Left lung (tissue), 10 donors: Measurements from ENCODE around the gene IZUMO1. TPM values are rescaled to one million over a fixed set of nuclear protein-coding genes. Genes with fewer than 3 reads are reported as not detected.

Experiments used
- ATAC-seq: fragments of 200-7000 bp; cut with Tn5 transposase; one replicate; pipeline ENCODE4 v1.9.1; 2020; ENCODE audit warnings: moderate library complexity
- DNase-seq, 4 donors: peaks; one replicate each; pipeline ENCODE4 v3.0.0-alpha.2; 2013 to 2020
- H3K27ac ChIP-seq, 2 donors: fragments of 200-600 bp; sonication (generic) in 1 of 2; one replicate each; pipeline versions ENCODE4 v1.5.0 to v1.8.0; 2020 to 2021
- H3K27me3 ChIP-seq, 2 donors: fragments of 200-600 bp; sonication (generic) in 1 of 2; one replicate each; pipeline versions ENCODE4 v1.5.0 to v1.8.0; 2020 to 2021
- H3K36me3 ChIP-seq, 2 donors: fragments of 200-600 bp; sonication (generic) in 1 of 2; one replicate each; pipeline versions ENCODE4 v1.5.0 to v1.8.0; 2020 to 2021
- H3K4me1 ChIP-seq, 2 donors: fragments of 200-600 bp; one replicate each; pipeline ENCODE4 v1.8.0; 2021
- H3K4me3 ChIP-seq, 2 donors: fragments of 200-600 bp; sonication (generic) in 1 of 2; one replicate each; pipeline versions ENCODE4 v1.5.0 to v1.8.0; 2020 to 2021; ENCODE audit warnings: mild to moderate bottlenecking in 1 of 2
- H3K9me3 ChIP-seq, 2 donors: fragments of 200-600 bp; sonication (generic) in 1 of 2; one replicate each; pipeline versions ENCODE4 v1.5.0 to v1.8.0; 2020 to 2021
- CTCF ChIP-seq, 2 donors: fragments of 200-600 bp; sonication (generic) in 1 of 2; IDR thresholded peaks; one replicate each; pipeline versions ENCODE4 v1.5.0 to v1.8.0; 2021; ENCODE audit warnings: antibody characterized with exemption in 2 of 2
- intact Hi-C, 2 donors: fragments of 100-400 bp; cut with DNase I; formaldehyde crosslinking; loops; one replicate each; pipeline versions ENCODE4 v1.11.2 to v1.14.2; 2022
- polyA plus RNA-seq, 6 donors: library from polyadenylated mRNA; unstranded; fragments of 120-200 nt; gene quantifications; one replicate each; pipeline ENCODE4 v1.2.1, GENCODE V29; 2013; ENCODE audit not compliant: insufficient read length in 6 of 6
- total RNA-seq, 2 donors: library from RNA; stranded (reverse); fragmentation: NEBNext Ultra II Directional; extraction: Animal tissue kit (Norgen Biotek cat#: 25700); gene quantifications; one replicate each; pipeline ENCODE4 v1.2.1, GENCODE V29; 2021
- donor health status: DM: no; HTN: yes; CAD: no.
- donor health status: DM: no; HTN: no; CAD: no.

Gene IZUMO1
- total and polyA plus RNA-seq, 8 donors: 0.96 to 3.6 (median 1.6) TPM

DNA sequence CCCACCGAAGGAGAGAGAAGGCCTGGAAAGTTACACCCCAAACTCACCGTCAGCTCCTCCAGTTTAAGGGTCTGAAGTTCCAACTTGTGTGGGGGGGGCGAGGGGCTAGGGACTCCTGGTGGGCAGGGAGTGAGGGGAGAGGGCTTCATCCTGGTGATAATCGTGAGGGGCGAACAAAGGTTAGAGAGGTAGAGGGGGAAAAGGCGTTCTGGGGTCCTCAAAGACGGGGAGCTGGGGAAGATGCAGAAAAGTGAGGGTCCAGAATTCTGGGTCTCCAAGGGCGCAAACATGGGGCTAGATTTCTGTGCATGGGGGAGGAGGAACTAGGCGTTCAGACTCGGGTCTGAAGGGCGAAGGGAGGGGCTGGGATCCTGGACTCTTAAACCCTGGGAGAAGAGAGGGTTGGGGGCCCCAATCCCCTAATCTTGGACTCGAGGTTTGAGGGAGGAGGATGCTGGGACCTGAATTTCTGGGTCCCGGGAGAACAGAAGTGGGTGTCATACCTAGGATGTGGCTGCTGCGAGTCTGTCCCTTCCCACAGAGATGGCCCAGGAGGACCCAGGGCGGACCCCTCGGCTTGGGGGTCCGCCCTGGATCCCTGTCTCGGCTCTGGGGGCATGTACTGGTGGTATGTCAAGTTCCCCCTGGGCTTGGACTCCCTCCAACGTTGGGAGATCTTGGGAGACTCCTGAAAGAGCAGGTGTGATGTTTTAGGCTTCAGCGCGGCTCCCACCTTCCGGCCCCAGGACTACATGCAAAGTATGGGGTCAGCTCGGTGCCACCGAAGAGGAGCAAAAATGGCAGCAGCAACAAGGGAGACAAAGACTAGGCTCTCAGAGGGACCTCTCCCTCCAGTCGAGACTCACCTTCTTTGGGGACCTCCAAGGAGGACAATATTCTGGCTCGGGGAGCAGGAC lies 31.7 kb downstream of the IZUMO1 start:
- DNase-seq (no peak), ATAC-seq (no peak)
- H3K9me3 ChIP-seq: peaks cover 0 to 5% of the 10 kb centered on the region in 2 donors
- H3K27ac ChIP-seq: peak overlapping the region; percentile 78 to 79
- no peaks in the 10 kb centered on the region for H3K36me3 ChIP-seq
- intact Hi-C loops: no loop called here
- peaks cover 11 to 36% of the 10 kb centered on the region in 2 donors for H3K4me1 ChIP-seq
- TF ChIP-seq CTCF (IDR thresholded peaks at IDR 0.05): no peak
- H3K4me3 ChIP-seq: peak overlapping the region; percentile 37 to 68
- H3K27me3 ChIP-seq: no peaks in the 10 kb centered on the region

GRCh38 chr19:48713864-48714755 lies 32.6 kb downstream of the IZUMO1 start:
- peak overlapping the region; percentile 68 to 71 for H3K4me3 ChIP-seq
- DNase-seq: peak; percentile 98 to 100 (median 98)
- intact Hi-C loops: no loop called here
- H3K36me3 ChIP-seq: no peaks in the 10 kb centered on the region
- peaks cover 0 to 5% of the 10 kb centered on the region in 2 donors for H3K9me3 ChIP-seq
- H3K27ac ChIP-seq: peak overlapping the region; percentile 78 to 79
- no peaks in the 10 kb centered on the region for H3K27me3 ChIP-seq
- peaks cover 11 to 36% of the 10 kb centered on the region in 2 donors for H3K4me1 ChIP-seq
- peak; percentile 93 for ATAC-seq
- TF ChIP-seq CTCF (IDR thresholded peaks at IDR 0.05): no peak

DNA sequence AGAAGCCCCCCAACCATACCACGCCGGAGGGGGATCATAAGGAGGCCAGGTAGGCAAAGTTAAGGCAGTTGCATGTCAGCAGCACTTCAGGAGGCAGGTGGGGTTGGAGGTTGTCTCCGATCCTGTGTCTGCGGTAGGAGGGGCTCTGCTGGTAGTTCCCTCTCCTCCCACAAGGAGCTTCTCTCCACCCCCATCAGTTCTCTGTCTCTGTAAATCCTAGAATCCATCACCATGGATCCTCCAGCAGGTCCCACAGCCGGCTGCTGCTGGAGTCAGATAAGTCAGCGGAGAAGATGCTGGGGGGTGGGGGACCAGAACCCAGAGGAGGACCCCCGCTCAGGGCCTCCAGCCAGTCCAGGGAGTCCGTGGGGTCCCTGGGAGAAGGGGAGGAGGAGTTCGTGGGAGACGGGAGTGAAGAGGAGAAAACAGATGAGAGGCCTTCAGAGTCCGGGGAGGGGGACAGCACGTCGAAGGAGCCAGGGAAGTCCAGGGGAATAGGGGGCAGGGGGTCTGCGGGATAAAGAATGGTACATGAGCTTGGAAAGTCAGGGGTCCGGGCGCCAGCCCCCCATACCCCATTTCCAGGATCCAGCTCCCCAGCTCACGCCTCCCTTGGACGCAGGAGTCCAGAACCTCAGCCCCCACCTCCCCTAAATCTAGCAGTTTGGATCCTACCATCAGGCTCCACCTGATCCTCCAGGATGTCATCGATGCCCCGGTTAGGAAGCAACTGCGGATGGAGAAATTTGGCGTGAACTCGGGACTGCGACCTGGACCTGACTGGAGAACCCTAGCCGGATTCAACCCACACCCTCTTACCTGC lies 33.5 kb downstream of the IZUMO1 start:
- intact Hi-C loops: no loop called here
- ATAC-seq: no peak

DNA sequence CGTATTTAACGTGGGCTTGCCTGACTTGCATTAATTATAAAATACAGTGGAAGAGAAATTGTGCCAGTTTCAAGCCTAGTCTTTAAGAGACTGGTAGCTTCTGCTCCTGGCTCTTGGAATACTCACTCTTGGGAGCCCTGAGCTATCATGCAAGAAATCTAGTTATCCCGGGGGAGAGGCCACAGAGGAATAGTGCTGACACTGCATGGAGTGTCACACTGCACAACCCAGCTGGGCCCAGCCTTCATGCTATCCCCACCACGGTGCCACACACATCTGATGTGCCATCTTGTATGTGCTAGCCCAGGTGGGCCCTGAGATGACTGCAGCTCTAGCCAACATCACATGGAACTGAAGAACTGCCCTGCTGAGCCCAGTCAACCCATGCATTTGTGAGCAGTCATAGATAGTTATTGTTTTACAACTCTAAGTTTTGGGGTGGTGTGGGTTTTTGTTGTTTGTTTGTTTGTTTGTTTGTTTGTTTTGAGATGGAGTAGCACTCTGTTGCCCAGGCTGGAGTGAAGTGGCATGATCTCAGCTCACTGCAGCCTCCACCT lies 35.5 kb downstream of the IZUMO1 start:
- no peak for ATAC-seq
- peaks cover 0 to 5% of the 10 kb centered on the region in 2 donors for H3K9me3 ChIP-seq
- TF ChIP-seq CTCF (IDR thresholded peaks at IDR 0.05): no peak
- peaks cover 9 to 26% of the 10 kb centered on the region in 2 donors for H3K4me1 ChIP-seq
- no peak for DNase-seq
- intact Hi-C loops: no loop called here
- no peak overlapping the region for H3K4me3 ChIP-seq
- H3K27ac ChIP-seq: no peak overlapping the region
- H3K36me3 ChIP-seq: no peaks in the 10 kb centered on the region
- no peaks in the 10 kb centered on the region for H3K27me3 ChIP-seq

More for the DNA sequence above, 33.5 kb downstream of the IZUMO1 start:
- peaks cover 0 to 5% of the 10 kb centered on the region in 2 donors for H3K9me3 ChIP-seq
- no peaks in the 10 kb centered on the region for H3K27me3 ChIP-seq
- H3K27ac ChIP-seq: peak overlapping the region; percentile 33 to 79
- DNase-seq: no peak
- peaks cover 11 to 36% of the 10 kb centered on the region in 2 donors for H3K4me1 ChIP-seq
- H3K36me3 ChIP-seq: no peaks in the 10 kb centered on the region
- TF ChIP-seq CTCF (IDR thresholded peaks at IDR 0.05): no peak
- peak overlapping the region; percentile 68 to 71 for H3K4me3 ChIP-seq
